Activated CD4-positive, CD25-positive, alpha-beta regulatory T cell treated with anti-CD3 and anti-CD28 coated beads, Interleukin-2, amount 50 U/mL, for 16 hours (primary cell): ENCODE measurements around the gene ATP5F1B.
A peak's percentile ranks its signal among the peaks of the same experiment; 100 is the strongest.

Experiments
- DNase-seq: peaks from one replicate; pipeline ENCODE4 v3.0.0-alpha.2; 2020; ENCODE audit warnings: low read depth, low spot score

Gene ATP5F1B

GRCh38 chr12:56622535-56622934, 23.2 kb downstream of the ATP5F1B start:
- DNase-seq = no peak

GRCh38 chr12:56616925-56617324, 28.9 kb downstream of the ATP5F1B start:
- no peak for DNase-seq

GRCh38 chr12:56616244-56616643, 29.5 kb downstream of the ATP5F1B start:
- no peak for DNase-seq

GRCh38 chr12:56614627-56615026, 31.2 kb downstream of the ATP5F1B start:
- no peak for DNase-seq

DNA sequence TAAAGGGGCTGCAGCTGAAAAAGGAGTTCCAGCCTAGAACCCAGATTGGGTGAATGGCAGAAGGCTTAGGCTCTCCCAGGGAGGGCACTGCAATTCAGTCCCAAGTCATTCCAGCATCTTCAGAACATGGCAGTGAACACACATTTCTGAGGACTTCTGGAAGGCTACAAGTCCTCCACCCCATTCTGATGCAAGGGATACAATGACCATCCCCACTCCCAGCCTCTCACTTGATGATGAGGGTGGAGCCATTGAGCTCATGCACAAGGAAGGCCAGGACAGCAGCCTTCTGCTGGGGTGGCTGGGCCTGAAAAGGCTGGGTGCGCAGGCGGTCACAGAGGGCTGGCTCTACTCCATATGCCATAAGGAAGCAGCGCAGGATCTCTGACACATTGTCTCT, 41.4 kb downstream of the ATP5F1B start:
- DNase-seq = no peak

DNA sequence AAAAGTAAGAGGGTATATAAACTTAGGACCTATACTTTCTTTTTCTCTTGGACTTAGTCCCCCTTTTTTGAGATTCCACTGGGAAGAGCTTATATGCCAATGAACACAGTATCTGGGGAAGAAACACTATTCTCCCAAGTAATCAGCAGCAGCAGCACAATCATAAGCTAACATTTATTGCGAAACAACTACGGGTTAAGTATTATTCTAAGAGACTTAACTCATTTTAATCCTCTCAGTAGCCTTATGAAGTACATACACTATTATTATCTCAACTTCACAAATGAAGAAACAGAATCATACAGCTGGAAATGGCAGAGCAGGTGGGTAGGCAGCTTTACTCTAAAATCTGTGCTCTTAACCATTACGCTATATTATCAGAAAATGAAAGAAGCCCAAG, 43.5 kb downstream of the ATP5F1B start:
- no peak for DNase-seq

GRCh38 chr12:56601503-56601902, 44.3 kb downstream of the ATP5F1B start:
- no peak for DNase-seq

DNA sequence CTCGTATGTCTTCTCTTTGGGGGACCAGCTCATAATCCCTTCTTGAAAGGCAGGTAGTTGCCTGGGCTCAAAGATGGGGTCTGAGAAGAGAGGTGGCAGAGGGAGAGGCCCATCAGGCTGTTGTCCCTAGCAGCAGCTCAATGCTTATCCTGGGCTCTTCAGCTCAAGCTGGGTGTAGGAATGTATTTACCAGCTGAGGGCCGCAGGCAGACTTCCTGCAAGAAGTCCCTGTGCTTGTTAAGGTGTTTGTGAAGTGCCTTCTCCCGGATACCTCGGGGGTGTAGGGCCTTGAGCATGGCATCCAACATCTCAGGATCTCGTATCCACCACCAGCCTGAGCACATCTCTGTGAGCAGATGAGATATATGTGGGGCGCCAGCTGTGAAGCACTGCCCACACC, 45.0 kb downstream of the ATP5F1B start:
- no peak for DNase-seq

DNA sequence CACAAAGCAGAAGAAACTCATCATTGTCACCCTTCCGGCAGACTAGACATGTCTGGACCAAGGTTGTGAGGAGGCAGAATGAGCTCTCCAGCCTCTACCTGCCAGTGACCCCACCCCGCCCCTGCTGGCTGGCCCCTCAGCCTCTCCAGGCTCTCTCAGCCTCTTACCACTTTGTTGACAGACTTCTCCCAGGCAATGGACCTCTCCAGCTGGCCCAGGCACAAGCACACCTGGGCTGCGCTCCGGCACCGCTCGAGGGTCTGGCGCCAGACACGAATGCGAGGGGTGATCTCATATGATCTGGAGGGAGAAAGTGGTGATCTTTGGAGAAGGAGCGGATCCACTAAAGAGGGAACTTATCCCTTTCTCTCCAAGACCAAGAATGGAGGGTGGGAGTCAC, 46.0 kb downstream of the ATP5F1B start:
- no peak for DNase-seq

- no peak for DNase-seq
Measured at GRCh38 chr12:56599041-56599440, 46.7 kb downstream of the ATP5F1B start.

DNA sequence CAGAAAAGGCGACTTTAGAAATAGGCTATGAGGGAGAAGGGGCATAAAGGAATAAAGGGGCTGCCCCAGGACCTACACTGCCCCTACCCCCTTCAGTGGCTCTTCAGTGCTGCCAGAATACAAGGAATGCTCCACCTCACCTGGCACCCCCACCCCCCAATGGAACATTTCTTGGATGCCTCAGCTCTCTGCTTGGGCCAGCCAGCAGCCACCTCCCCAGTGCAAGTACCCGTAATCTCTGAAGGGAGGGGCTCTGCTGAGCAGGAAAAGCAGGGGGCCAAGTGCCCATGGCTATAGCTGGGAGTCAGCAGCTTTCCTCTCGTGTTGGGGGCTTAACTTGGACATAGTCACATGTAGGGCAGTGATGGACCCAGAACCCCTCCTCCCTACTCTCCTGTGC, 49.0 kb downstream of the ATP5F1B start:
- DNase-seq = no peak

DNA sequence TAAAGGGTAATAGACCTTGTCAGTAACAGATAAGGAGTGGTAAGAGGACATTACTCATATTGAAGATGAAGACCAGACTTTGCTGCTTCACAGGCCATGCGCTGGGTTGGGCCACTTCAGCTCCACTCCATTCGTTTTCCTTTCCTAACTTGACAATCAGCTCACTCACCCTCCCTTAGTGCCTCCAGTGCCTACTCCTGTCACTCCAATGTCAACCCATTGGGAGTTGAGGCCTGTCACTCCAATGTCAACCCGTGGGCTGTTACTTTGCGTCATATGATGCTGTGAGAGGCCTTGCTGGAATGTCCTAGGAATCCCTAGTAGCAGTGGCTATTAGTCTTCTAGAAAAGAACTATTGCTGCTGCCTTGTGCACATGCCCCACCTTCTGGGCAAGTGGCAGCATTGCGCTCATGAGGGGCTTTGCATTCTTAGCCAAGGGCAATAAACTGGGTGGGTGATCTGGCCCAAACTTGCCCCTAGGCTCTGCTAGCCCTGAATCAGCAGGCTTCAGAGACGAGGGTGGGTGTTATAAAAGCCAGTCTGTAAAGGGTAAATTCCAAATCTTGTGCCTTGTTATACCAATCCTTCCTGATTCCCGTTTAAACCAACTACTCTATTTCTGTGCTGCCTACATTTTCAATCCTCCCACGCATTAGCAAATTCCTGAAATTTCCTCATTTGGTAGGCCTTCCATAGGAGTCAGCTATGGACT, 51.7 kb downstream of the ATP5F1B start:
- DNase-seq = peak; percentile 38

DNA sequence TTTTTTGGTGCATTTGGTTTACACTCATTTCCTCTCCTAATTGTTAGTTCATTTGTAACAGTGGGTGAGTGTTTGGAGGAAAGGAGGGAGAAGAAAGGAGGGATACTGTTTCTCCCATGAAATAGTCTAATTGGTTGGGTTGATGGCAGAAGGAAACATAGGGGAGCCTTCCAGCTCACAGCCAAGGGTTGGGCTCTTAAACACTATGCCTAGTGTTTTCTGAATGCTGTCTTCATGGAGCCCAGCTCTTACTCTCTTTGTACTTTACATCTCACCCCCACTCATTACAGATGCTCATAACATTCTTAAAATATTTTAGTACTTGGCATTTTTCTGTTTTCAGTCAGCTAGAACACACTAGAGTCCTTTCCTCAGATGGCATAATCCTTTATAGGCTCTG, 53.8 kb downstream of the ATP5F1B start:
- DNase-seq = no peak

GRCh38 chr12:56591126-56591525, 54.7 kb downstream of the ATP5F1B start:
- DNase-seq = no peak

DNA sequence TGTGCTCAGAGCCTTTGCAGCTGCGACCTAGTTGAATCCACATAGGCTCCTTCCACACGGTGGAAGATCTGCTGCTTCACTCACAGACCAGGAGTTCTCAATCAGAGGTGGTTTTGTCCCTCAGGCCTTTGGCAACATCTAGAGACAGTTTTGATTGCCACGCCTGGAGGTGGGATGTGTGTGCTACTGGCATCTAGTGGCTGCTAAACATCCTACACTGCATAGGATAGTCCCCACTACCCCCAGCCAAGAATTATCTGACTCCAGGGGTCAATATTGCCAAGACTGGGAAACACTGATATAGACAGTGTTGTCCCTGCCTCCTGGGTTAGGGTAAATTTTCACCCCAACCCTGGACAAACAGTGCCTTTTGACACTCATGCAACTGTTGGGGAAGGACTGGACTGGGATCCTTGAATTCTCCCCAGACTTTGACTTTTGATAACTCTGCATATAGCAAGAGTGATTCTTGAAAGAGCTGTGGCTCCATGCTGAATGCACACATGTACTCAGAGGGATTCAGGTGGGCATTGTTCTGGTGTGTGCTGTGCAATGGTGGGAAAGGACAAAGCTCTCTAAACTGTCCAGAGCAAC, 55.5 kb downstream of the ATP5F1B start:
- DNase-seq = no peak

DNA sequence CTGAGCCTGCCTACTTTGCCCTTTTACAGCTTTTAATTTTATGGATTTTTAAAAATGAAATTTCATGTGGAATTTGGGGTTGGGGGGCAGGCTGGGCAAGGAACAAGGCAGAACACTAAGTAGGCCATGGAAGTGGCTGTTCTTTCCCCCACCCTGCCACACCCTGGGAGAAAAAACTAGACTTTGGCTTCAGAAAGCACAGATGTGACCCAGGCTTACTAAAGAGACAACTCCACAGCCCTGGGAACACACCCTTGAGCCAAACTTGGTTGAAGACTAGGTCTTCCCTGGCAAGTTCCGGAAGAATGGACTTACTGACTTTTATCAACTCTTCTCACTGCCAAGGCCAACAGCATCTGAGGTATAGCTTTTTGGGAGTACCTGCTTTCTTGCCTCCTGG, 56.0 kb downstream of the ATP5F1B start:
- DNase-seq = no peak
